Chondrocyte (in vitro differentiated cells): ENCODE results near the gene BPIFB1. TPM values are rescaled to one million over a fixed set of nuclear protein-coding genes. Genes with fewer than 3 reads are reported as not detected.

ENCODE experiments used
- DNase-seq: peaks from one replicate; pipeline ENCODE4 v3.0.0; 2021; ENCODE audit warnings: mixed read lengths, low spot score
- H3K27ac Mint-ChIP-seq: one replicate; pipeline ENCODE4 v1.8.0; 2021; ENCODE audit warnings: mild to moderate bottlenecking, moderate library complexity, mixed read lengths; ENCODE audit not compliant: unreplicated experiment
- H3K27me3 Mint-ChIP-seq: 2 replicates; pipeline ENCODE4 v1.8.0; 2021; ENCODE audit warnings: low read depth, mixed read lengths
- H3K36me3 Mint-ChIP-seq: 2 replicates; pipeline ENCODE4 v1.8.0; 2021; ENCODE audit warnings: low read depth, mixed read lengths
- H3K4me1 Mint-ChIP-seq: 2 replicates; pipeline ENCODE4 v1.8.0; 2021; ENCODE audit warnings: low read depth, mild to moderate bottlenecking, mixed read lengths
- H3K4me3 Mint-ChIP-seq: one replicate; pipeline ENCODE4 v1.8.0; 2021; ENCODE audit warnings: mild to moderate bottlenecking, moderate library complexity, mixed read lengths; ENCODE audit not compliant: unreplicated experiment
- H3K9me3 Mint-ChIP-seq: 2 replicates; pipeline ENCODE4 v1.8.0; 2021; ENCODE audit warnings: low read depth, mixed read lengths
- total RNA-seq: library from RNA; stranded (reverse); gene quantifications from 3 replicates; pipeline ENCODE4 v1.2.1, GENCODE V29; 2021
- TF ChIP-seq, protein P1 (sequence below): fragments of 200-600 bp; sonication (generic); IDR thresholded peaks from 2 replicates; pipeline ENCODE4 v1.5.0; 2021; ENCODE audit warnings: antibody characterized with exemption, mild to moderate bottlenecking, moderate library complexity

BPIFB1 gene
- total RNA-seq, 1 donor from 2014 or later = not detected

DNA sequence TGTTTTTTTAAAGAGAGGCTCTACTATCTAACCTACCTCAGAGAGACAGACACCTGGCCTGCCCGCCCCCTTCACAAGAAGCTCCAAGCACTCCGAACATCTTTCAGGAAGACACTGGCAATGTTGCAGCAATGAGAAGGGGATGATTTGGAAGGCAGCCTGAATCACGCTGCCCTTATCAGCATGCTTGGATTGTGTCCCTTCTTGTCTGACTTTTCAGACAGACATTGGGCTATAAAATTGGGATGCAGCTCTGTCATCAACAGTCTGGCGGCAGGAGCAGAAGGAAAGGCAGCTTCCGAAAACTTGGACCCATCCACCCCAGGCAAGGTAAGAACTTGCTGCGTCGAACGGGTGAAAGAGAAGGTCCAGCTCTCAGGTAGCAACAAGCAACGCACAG is 62.3 kb downstream of the BPIFB1 start:
- TF ChIP-seq, protein P1, sequence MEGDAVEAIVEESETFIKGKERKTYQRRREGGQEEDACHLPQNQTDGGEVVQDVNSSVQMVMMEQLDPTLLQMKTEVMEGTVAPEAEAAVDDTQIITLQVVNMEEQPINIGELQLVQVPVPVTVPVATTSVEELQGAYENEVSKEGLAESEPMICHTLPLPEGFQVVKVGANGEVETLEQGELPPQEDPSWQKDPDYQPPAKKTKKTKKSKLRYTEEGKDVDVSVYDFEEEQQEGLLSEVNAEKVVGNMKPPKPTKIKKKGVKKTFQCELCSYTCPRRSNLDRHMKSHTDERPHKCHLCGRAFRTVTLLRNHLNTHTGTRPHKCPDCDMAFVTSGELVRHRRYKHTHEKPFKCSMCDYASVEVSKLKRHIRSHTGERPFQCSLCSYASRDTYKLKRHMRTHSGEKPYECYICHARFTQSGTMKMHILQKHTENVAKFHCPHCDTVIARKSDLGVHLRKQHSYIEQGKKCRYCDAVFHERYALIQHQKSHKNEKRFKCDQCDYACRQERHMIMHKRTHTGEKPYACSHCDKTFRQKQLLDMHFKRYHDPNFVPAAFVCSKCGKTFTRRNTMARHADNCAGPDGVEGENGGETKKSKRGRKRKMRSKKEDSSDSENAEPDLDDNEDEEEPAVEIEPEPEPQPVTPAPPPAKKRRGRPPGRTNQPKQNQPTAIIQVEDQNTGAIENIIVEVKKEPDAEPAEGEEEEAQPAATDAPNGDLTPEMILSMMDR = no peak
- no peak overlapping the region for H3K4me3 Mint-ChIP-seq
- H3K9me3 Mint-ChIP-seq = no peaks in the 10 kb centered on the region
- H3K27me3 Mint-ChIP-seq = no peaks in the 10 kb centered on the region
- no peaks in the 10 kb centered on the region for H3K4me1 Mint-ChIP-seq
- H3K27ac Mint-ChIP-seq = no peak overlapping the region
- no peak for DNase-seq
- peaks cover 7% of the 10 kb centered on the region for H3K36me3 Mint-ChIP-seq

DNA sequence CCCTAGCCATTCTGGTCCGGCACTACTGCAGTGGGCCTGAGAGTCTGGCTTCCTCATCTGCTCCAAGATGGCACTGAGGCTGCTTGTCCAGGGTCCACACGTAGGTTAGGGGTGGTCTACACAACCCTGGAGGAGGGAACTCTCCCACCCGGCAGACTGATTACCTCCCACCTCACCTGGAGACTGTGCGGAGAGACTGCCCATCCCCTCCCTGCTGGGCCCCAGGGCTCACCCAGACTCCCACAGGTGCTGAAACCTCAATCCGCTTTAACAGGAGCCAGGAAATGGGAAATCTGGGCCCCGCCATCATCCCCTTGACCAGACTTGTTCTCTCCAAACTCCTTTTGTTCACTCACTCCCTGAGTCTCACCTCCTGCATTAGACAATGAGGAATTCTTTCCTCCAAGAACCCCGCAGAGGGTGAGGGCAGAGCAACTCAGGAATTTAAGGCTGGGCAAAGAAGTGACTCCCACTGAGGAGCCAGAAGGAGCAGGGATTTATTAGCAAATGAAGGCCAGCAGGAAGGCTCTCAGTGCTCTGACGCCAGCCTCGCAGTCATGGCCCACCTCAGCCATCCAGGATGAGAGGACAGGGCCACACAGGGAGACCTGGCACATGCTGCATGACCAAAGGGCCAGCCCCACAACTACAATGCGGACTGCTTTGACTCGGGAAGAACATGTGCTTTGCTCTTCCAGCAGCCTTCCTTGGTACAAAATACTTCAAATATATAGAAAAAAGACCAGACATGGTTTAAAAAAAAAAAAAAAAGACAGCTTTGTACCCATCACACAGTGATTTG is 65.3 kb downstream of the BPIFB1 start:
- Mint-ChIP-seq H3K4me1 (peaks cover 12% of the 10 kb centered on the region), H3K4me3 (no peak overlapping the region), H3K27ac (no peak overlapping the region), H3K36me3 (peaks cover 19% of the 10 kb centered on the region), H3K27me3 (no peaks in the 10 kb centered on the region), H3K9me3 (no peaks in the 10 kb centered on the region)
- TF ChIP-seq, protein P1 = no peak
- DNase-seq = peak; percentile 42

DNA sequence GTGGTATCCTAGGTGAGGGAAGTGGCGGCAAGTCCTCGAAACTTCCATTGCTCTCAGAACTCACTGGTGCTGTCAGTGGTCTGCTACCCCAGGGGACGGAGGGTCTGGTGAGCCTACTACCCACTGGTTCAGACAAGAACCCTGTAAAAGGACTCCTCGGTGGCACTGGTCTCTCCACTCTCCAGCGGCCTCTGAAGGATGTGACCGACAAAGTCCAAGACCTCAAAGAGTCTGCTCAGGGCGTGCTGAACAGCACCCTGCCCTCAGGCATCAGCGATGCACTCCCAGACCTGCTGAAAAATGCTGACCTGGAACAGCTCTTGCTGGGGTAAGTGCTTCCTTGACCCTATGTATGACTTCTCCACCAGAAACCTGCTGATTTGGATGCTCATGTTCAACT is 66.5 kb downstream of the BPIFB1 start:
- Mint-ChIP-seq H3K27ac (no peak overlapping the region), H3K4me3 (no peak overlapping the region), H3K9me3 (no peaks in the 10 kb centered on the region), H3K27me3 (no peaks in the 10 kb centered on the region), H3K4me1 (peaks cover 12% of the 10 kb centered on the region), H3K36me3 (peaks cover 25% of the 10 kb centered on the region)
- TF ChIP-seq, protein P1 = no peak
- DNase-seq = no peak

DNA sequence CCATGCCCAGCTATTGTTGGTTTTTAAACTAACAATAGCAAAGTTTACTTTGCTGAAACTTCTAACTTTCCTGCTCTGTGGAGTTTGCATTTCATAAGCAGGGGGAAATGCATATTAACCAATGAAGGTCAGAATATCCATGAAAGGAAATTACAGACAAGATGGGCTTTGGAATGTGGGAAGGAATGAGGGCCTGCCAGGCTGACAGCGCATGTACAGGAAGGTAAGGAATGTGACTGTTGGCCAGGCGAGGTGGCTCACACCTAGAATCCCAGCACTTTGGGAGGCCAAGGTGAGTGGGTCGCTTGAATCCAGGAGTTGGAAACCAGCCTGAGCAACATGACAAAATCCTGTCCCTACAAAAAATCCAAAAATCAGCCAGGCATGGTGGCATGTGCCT is 68.7 kb downstream of the BPIFB1 start:
- no peaks in the 10 kb centered on the region for H3K9me3 Mint-ChIP-seq
- peaks cover 12% of the 10 kb centered on the region for H3K4me1 Mint-ChIP-seq
- no peak for DNase-seq
- peaks cover 31% of the 10 kb centered on the region for H3K36me3 Mint-ChIP-seq
- TF ChIP-seq, protein P1 = no peak
- H3K27me3 Mint-ChIP-seq = no peaks in the 10 kb centered on the region
- H3K27ac Mint-ChIP-seq = no peak overlapping the region
- no peak overlapping the region for H3K4me3 Mint-ChIP-seq

DNA sequence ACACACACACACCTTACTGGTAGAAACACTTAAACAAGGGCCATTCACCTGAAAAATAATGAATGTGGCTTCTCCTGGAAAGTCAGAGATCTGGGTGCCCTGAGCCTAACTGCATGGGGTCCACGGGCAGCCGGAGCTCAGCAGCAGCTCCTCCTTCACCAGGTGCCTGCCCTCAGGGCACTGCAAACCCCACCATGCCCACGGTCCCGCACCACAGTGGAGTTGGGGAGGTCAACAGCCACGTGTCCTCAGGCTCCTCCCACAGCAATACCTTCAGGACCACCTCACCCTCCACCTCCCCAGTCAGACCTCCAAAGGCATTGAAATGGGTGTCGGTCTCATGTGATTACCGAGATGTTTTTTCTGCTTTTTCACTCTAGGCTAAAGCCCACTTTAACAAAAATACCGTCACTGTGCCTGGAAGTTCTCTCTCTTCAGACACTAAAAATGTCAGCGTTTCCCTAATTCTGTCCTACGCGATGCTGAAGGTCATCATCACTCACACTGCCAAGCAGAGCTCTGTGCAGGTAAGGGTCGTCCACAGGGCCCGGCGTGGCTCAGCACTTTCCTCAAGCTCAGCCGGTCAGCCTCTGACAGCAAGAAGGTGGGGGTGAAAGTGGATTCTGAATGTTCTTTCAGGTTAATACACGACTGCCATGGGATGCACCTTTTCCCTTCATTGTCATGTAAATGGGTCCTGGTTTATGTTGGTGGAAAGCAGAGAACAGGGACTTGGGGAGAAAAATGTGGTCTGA is 69.4 kb downstream of the BPIFB1 start:
- H3K4me3 Mint-ChIP-seq = no peak overlapping the region
- TF ChIP-seq, protein P1 = no peak
- no peak for DNase-seq
- peaks cover 12% of the 10 kb centered on the region for H3K4me1 Mint-ChIP-seq
- peaks cover 31% of the 10 kb centered on the region for H3K36me3 Mint-ChIP-seq
- no peaks in the 10 kb centered on the region for H3K9me3 Mint-ChIP-seq
- no peaks in the 10 kb centered on the region for H3K27me3 Mint-ChIP-seq
- no peak overlapping the region for H3K27ac Mint-ChIP-seq
